ENCODE results near the gene ISX. TPM values are rescaled to one million over a fixed set of nuclear protein-coding genes. Genes with fewer than 3 reads are reported as not detected.

The ISX gene
- total RNA-seq, 1 donor from 2014 or later, result not detected

DNA sequence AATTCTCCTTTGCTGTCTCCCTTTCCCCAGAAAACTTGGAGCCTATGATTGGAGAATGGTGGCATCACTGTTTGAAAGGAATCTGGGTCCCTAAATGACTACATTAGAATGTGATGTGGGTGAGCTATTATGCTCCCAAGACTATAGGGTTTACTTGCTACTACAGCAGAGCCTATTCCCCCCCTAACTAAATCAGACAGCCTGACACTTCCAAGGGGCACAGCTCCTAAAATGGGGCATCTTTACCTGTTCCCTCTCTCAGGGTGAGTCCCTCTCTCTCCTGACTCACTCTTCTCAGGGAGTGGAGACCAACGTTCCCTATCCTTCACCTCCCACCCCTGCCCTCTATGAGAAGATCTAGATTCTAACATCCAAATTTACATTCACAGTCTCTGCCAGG lies 775 bp upstream of the ISX start:
- no peak for TF ChIP-seq CTCF (conservative IDR thresholded peaks at IDR 0.05; ENCODE audit: low read depth, low read length)
- no peak for DNase-seq (ENCODE audit: low read depth)
- no peak overlapping the region for H3K4me3 ChIP-seq (ENCODE audit: low read depth, low read length)

GRCh38 chr22:35066768-35067167 lies 810 bp downstream of the ISX start:
- no peak overlapping the region for H3K4me3 ChIP-seq (ENCODE audit: low read depth, low read length)
- TF ChIP-seq CTCF (conservative IDR thresholded peaks at IDR 0.05; ENCODE audit: low read depth, low read length), result no peak
- no peak for DNase-seq (ENCODE audit: low read depth)

DNA sequence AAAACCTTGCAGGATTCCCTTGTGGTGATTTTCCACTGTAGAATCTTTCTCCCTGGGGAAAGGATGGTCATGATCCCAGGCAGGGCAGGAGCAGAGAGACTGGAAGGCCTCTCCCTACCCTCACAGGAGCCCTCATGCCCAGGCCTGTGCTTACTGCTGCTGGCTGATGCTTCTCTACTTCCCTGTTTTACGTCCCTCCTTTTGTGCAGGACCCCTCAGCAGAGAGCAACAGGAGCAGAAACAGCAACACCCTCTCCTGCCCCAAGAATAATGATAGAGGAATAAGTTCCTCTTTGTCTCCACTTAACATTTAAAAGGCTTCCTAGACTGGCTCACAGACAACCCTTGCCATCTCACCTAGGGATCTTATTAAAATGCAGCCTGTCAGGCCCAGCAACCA lies 3.6 kb downstream of the ISX start:
- H3K4me3 ChIP-seq (ENCODE audit: low read depth, low read length), result no peak overlapping the region
- no peak for TF ChIP-seq CTCF (conservative IDR thresholded peaks at IDR 0.05; ENCODE audit: low read depth, low read length)
- no peak for DNase-seq (ENCODE audit: low read depth)

DNA sequence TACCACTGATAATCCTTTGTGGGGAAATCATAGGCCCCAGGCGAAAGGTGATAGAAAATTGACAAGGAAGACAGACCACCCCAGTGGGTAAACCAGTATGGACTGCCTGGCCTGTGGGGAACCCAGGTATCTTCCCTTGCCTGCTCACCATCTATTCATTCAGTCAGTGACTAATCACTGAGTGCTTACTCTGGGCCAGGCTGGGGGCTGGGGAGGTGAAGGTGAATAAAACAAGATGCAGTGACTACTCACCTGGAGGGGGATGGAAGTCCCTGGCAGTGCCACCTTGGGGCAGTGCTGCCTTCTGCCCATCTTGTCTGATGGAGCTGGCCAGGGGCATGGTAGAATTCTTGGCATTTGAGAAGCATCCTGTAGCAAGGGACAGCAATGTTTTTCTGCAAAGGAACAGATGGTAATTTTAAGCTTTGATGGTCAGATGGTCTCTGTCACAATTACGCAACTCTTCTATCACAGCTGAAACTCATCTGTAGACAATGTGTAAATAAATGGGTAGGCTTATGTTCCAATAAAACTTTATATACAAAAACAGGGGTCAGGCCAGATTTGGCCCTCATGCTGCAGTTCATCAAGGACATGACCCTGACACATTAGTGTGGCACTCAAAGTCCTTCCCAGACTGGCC lies 4.6 kb downstream of the ISX start:
- DNase-seq (ENCODE audit: low read depth), result no peak
- no peak for TF ChIP-seq CTCF (conservative IDR thresholded peaks at IDR 0.05; ENCODE audit: low read depth, low read length)
- H3K4me3 ChIP-seq (ENCODE audit: low read depth, low read length), result no peak overlapping the region

- DNase-seq (ENCODE audit: low read depth), result no peak
- TF ChIP-seq CTCF (conservative IDR thresholded peaks at IDR 0.05; ENCODE audit: low read depth, low read length), result no peak
- no peak overlapping the region for H3K4me3 ChIP-seq (ENCODE audit: low read depth, low read length)
Measured at GRCh38 chr22:35071784-35072183, 5.8 kb downstream of the ISX start.

GRCh38 chr22:35072925-35073324 lies 7.0 kb downstream of the ISX start:
- no peak for DNase-seq (ENCODE audit: low read depth)
- H3K4me3 ChIP-seq (ENCODE audit: low read depth, low read length), result no peak overlapping the region
- TF ChIP-seq CTCF (conservative IDR thresholded peaks at IDR 0.05; ENCODE audit: low read depth, low read length), result no peak

DNA sequence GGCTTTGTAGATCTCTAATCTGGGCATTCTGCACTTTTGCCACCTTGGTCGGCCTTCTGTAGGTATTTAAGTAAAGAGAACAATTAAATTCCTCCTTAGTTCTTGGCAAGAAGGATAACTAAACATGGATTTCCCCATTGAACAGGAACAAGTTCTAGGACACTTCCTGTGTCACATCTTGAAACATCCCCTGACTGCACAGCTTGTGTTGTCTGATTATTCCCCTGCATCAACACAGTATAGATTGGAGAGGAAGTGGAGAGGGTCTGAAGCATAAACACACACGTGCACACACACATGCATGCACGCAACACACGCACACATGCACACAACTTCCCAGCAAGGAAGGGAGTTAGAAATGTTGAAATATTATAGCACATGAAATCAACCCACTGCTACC lies 8.6 kb downstream of the ISX start:
- no peak for DNase-seq (ENCODE audit: low read depth)
- no peak overlapping the region for H3K4me3 ChIP-seq (ENCODE audit: low read depth, low read length)
- no peak for TF ChIP-seq CTCF (conservative IDR thresholded peaks at IDR 0.05; ENCODE audit: low read depth, low read length)

Measured in epithelial cell of proximal tubule (primary cell).